Endothelial cell of umbilical vein (primary cell): ENCODE results near the gene THBS4.

Experiments used
- EZH2 ChIP-seq: IDR thresholded peaks from 2 replicates; pipeline ENCODE4 v1.6.1; 2012; ENCODE audit warnings: borderline replicate concordance, low read depth, mild to moderate bottlenecking, moderate library complexity, low read length, inconsistent platforms; ENCODE audit not compliant: severe bottlenecking
- GATA2 ChIP-seq: IDR thresholded peaks from 2 replicates; pipeline ENCODE4 v1.7.0; 2011; ENCODE audit warnings: low read depth, mild to moderate bottlenecking, moderate library complexity, mixed read lengths, low read length; ENCODE audit not compliant: insufficient read length, insufficient read depth
- POLR2A ChIP-seq: IDR thresholded peaks from 2 replicates; pipeline ENCODE4 v1.6.1; 2012; ENCODE audit warnings: low read depth, mild to moderate bottlenecking, control low read depth, low read length
- POLR2AphosphoS5 ChIP-seq: IDR thresholded peaks from 2 replicates; pipeline ENCODE4 v1.6.1; 2012; ENCODE audit warnings: low read depth, mild to moderate bottlenecking, control low read depth, low read length, moderate library complexity; ENCODE audit not compliant: insufficient read depth
- TF ChIP-seq, protein P1 (sequence below), 2 donors: IDR thresholded peaks; 1 replicate in 1 of 2; 2 replicates in 1 of 2; pipeline ENCODE4 v1.5.1; 2011; ENCODE audit warnings: low read length in 2 of 2, mild to moderate bottlenecking in 2 of 2, moderate library complexity in 2 of 2, control low read depth in 1 of 2, inconsistent platforms in 1 of 2, low read depth in 1 of 2; ENCODE audit not compliant: insufficient read depth in 1 of 2; ENCODE audit errors: extremely low read depth in 1 of 2

DNA sequence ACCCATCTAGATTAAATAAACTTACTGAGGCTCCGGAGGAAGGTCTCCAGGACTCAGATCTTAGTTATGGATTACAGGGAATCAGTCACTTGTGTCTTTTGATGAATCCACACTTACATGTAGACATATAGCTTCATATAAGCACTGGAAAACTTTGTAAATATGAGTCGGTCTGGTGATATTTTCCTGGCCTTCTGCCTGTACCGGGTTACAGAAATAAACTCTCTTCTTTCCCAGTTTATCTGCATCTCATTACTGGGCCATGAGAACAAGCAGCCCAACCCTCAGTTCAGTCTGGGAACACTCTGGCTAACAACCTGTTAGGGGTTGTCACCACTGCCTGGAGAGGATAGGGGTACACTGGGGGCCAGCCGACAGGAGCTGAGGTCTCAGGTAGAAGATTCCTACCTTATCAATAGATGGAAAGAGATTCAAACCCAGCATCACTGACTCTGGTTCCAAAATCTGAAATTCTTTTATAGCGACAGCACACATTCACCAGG is 59.1 kb downstream of the THBS4 start:
- TF ChIP-seq, protein P1, sequence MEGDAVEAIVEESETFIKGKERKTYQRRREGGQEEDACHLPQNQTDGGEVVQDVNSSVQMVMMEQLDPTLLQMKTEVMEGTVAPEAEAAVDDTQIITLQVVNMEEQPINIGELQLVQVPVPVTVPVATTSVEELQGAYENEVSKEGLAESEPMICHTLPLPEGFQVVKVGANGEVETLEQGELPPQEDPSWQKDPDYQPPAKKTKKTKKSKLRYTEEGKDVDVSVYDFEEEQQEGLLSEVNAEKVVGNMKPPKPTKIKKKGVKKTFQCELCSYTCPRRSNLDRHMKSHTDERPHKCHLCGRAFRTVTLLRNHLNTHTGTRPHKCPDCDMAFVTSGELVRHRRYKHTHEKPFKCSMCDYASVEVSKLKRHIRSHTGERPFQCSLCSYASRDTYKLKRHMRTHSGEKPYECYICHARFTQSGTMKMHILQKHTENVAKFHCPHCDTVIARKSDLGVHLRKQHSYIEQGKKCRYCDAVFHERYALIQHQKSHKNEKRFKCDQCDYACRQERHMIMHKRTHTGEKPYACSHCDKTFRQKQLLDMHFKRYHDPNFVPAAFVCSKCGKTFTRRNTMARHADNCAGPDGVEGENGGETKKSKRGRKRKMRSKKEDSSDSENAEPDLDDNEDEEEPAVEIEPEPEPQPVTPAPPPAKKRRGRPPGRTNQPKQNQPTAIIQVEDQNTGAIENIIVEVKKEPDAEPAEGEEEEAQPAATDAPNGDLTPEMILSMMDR (IDR thresholded peaks at IDR 0.05; ENCODE audit: extremely low read depth in 1 of 2, insufficient read depth in 1 of 2, low read depth in 1 of 2, low read length in 2 of 2) = no peak
- no peak for TF ChIP-seq EZH2
- no peak for TF ChIP-seq POLR2A
- no peak for TF ChIP-seq GATA2
- no peak for TF ChIP-seq POLR2AphosphoS5
